22Rv1 (cell line): ENCODE data around the gene CLEC16A.

Source experiments
- CTCF ChIP-seq: fragments of 450-650 bp; IDR thresholded peaks from 2 replicates; pipeline ENCODE4 v1.5.1; 2017; ENCODE audit warnings: mild to moderate bottlenecking
- ZFX ChIP-seq: fragments of 450-650 bp; IDR thresholded peaks from 2 replicates; pipeline ENCODE4 v1.6.1; 2017; ENCODE audit warnings: antibody characterized with exemption, borderline replicate concordance

DNA sequence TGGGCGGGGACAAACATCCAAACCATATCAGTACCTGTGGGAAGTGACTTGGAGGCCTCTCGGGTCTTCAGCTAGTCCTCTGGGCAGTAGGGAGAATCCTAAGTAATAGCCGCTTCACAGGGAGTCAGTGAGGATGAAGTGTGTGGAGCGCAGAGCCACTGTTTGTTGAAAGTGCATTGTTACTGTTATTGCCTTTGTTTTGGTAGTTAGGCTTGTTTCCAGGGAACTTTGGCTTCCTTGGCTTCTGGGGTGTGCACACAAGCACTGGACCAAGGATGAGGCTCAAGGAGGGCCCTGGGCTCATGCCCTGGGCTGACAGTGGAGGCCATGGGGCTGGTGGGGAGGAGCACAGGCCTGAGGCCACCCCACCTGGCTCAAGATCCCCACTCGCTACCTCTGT, 141.6 kb downstream of the CLEC16A start:
- TF ChIP-seq CTCF (no peak), ZFX (no peak)
